ENCODE data around the gene SPA17. TPM values are rescaled to one million over a fixed set of nuclear protein-coding genes. Genes with fewer than 3 reads are reported as not detected.

The SPA17 gene
- total RNA-seq, 1 donor from 2014 or later = 8.5 TPM

- ATAC-seq (no peak), DNase-seq (no peak)
- TF ChIP-seq CTCF (IDR thresholded peaks at IDR 0.05) = no peak
- intact Hi-C loops (cut with DNase I) = no loop called here
- H3K36me3 ChIP-seq = no peaks in the 10 kb centered on the region
- H3K27me3 ChIP-seq (ENCODE audit: low read depth) = no peaks in the 10 kb centered on the region
- H3K27ac ChIP-seq = no peak overlapping the region
- H3K9me3 ChIP-seq = peaks cover 17% of the 10 kb centered on the region
- H3K4me3 ChIP-seq = no peak overlapping the region
- peaks cover 8% of the 10 kb centered on the region for H3K4me1 ChIP-seq
These were observed 7.7 kb downstream of the SPA17 start for GRCh38 chr11:124681421-124681820.

- no peak for TF ChIP-seq CTCF (IDR thresholded peaks at IDR 0.05)
- ATAC-seq (no peak), DNase-seq (no peak)
- no peaks in the 10 kb centered on the region for H3K4me1 ChIP-seq
- H3K9me3 ChIP-seq = peaks cover 17% of the 10 kb centered on the region
- H3K4me3 ChIP-seq = no peak overlapping the region
- intact Hi-C loops (cut with DNase I) = no loop called here
- H3K27me3 ChIP-seq (ENCODE audit: low read depth) = no peaks in the 10 kb centered on the region
- H3K36me3 ChIP-seq = no peaks in the 10 kb centered on the region
- no peak overlapping the region for H3K27ac ChIP-seq
These were observed 8.7 kb downstream of the SPA17 start for GRCh38 chr11:124682443-124682842.

GRCh38 chr11:124693142-124693541, 19.4 kb downstream of the SPA17 start:
- Histone ChIP-seq H3K27ac (no peak overlapping the region), H3K27me3 (ENCODE audit: low read depth) (no peaks in the 10 kb centered on the region), H3K4me3 (no peak overlapping the region), H3K4me1 (no peaks in the 10 kb centered on the region), H3K36me3 (no peaks in the 10 kb centered on the region), H3K9me3 (no peaks in the 10 kb centered on the region)
- TF ChIP-seq CTCF (IDR thresholded peaks at IDR 0.05) = no peak
- ATAC-seq (no peak), DNase-seq (no peak)
- intact Hi-C loops (cut with DNase I) = no loop called here

GRCh38 chr11:124699547-124699946, 25.8 kb downstream of the SPA17 start:
- no peaks in the 10 kb centered on the region for H3K36me3 ChIP-seq
- intact Hi-C loops (cut with DNase I) = no loop called here
- no peak overlapping the region for H3K27ac ChIP-seq
- H3K9me3 ChIP-seq = no peaks in the 10 kb centered on the region
- DNase-seq (no peak), ATAC-seq (no peak)
- TF ChIP-seq CTCF (IDR thresholded peaks at IDR 0.05) = no peak
- H3K4me3 ChIP-seq = no peak overlapping the region
- no peaks in the 10 kb centered on the region for H3K4me1 ChIP-seq
- H3K27me3 ChIP-seq (ENCODE audit: low read depth) = no peaks in the 10 kb centered on the region

GRCh38 chr11:124700028-124700427, 26.3 kb downstream of the SPA17 start:
- ATAC-seq (no peak), DNase-seq (no peak)
- Histone ChIP-seq H3K4me1 (no peaks in the 10 kb centered on the region), H3K27ac (no peak overlapping the region), H3K9me3 (no peaks in the 10 kb centered on the region), H3K27me3 (ENCODE audit: low read depth) (no peaks in the 10 kb centered on the region), H3K36me3 (no peaks in the 10 kb centered on the region), H3K4me3 (no peak overlapping the region)
- intact Hi-C loops (cut with DNase I) = no loop called here
- no peak for TF ChIP-seq CTCF (IDR thresholded peaks at IDR 0.05)

GRCh38 chr11:124707829-124708228, 34.1 kb downstream of the SPA17 start:
- TF ChIP-seq CTCF (IDR thresholded peaks at IDR 0.05) = no peak
- Histone ChIP-seq H3K4me3 (no peak overlapping the region), H3K4me1 (no peaks in the 10 kb centered on the region), H3K36me3 (no peaks in the 10 kb centered on the region), H3K27ac (no peak overlapping the region), H3K9me3 (no peaks in the 10 kb centered on the region), H3K27me3 (ENCODE audit: low read depth) (no peaks in the 10 kb centered on the region)
- intact Hi-C loops (cut with DNase I) = no loop called here
- ATAC-seq = no peak
- DNase-seq = no peak
